ENCODE measurements around the gene GALNT3.
A peak's percentile ranks its signal among the peaks of the same experiment; 100 is the strongest.

The GALNT3 gene

GRCh38 chr2:165795011-165795410 lies 964 bp upstream of the GALNT3 start:
- no peak for DNase-seq

GRCh38 chr2:165794536-165794928 lies 485 bp upstream of the GALNT3 start:
- DNase-seq, result no peak

- no peak for DNase-seq
These were observed 777 bp downstream of the GALNT3 start for GRCh38 chr2:165793161-165793778.

- no peak for DNase-seq
These were observed 2.0 kb downstream of the GALNT3 start for GRCh38 chr2:165792104-165792454.

- no peak for DNase-seq
These were observed 2.5 kb downstream of the GALNT3 start for GRCh38 chr2:165791421-165792103.

GRCh38 chr2:165790466-165790865 lies 3.6 kb downstream of the GALNT3 start:
- no peak for DNase-seq

GRCh38 chr2:165787334-165787733 lies 6.7 kb downstream of the GALNT3 start:
- no peak for DNase-seq

- no peak for DNase-seq
These were observed 14.3 kb downstream of the GALNT3 start for GRCh38 chr2:165779706-165780105.

GRCh38 chr2:165778653-165779451 lies 15.2 kb downstream of the GALNT3 start:
- DNase-seq, result no peak

GRCh38 chr2:165778187-165778556 lies 15.9 kb downstream of the GALNT3 start:
- DNase-seq, result no peak

- no peak for DNase-seq
These were observed 16.4 kb downstream of the GALNT3 start for GRCh38 chr2:165777522-165778186.

- no peak for DNase-seq
These were observed 17.3 kb downstream of the GALNT3 start for GRCh38 chr2:165776796-165777195.

- DNase-seq, result peak; percentile 36
These were observed 18.0 kb downstream of the GALNT3 start for GRCh38 chr2:165776013-165776412.

- DNase-seq, result no peak
These were observed 20.4 kb downstream of the GALNT3 start for GRCh38 chr2:165773684-165774083.

- no peak for DNase-seq
These were observed 21.9 kb downstream of the GALNT3 start for GRCh38 chr2:165772183-165772582.

GRCh38 chr2:165766326-165766927 lies 27.6 kb downstream of the GALNT3 start:
- no peak for DNase-seq

GRCh38 chr2:165762723-165763122 lies 31.3 kb downstream of the GALNT3 start:
- no peak for DNase-seq

- DNase-seq, result peak; percentile 72
These were observed 36.0 kb downstream of the GALNT3 start for GRCh38 chr2:165757906-165758675.

- no peak for DNase-seq
These were observed 47.5 kb downstream of the GALNT3 start for GRCh38 chr2:165746501-165746900.

- no peak for DNase-seq
These were observed 48.1 kb downstream of the GALNT3 start for GRCh38 chr2:165745916-165746315.

- DNase-seq, result no peak
These were observed 50.6 kb downstream of the GALNT3 start for GRCh38 chr2:165743442-165743841.

GRCh38 chr2:165725421-165725820 lies 68.6 kb downstream of the GALNT3 start:
- DNase-seq, result no peak

Data from NCI-H1092 (cell line).